Panc1 (cell line): ENCODE measurements around the gene CEP104. TPM values are rescaled to one million over a fixed set of nuclear protein-coding genes. Genes with fewer than 3 reads are reported as not detected.

ENCODE experiments used
- ATAC-seq: fragments of 200-7000 bp; cut with Tn5 transposase; 2 replicates; pipeline ENCODE4 v1.9.1; 2020; ENCODE audit warnings: mild to moderate bottlenecking, moderate library complexity
- BruUV-seq: library from RNA; stranded (reverse); fragments of 400-500 nt; replicated peaks from 2 replicates; lab custom pipeline; 2021; lab: Mats Ljungman, UMichigan
- CTCF ChIA-PET: fragments of 300-600 bp; sonication (Branson Sonifier 250); formaldehyde crosslinking; loops from one replicate; lab custom pipeline; 2022; ENCODE audit warnings: antibody characterized with exemption; lab: Charles Lee
- POLR2A ChIA-PET: fragments of 300-600 bp; sonication (Branson Sonifier 250); formaldehyde crosslinking; loops from one replicate; lab custom pipeline; 2022; ENCODE audit warnings: antibody characterized with exemption; lab: Charles Lee
- DNase-seq: peaks from one replicate; pipeline ENCODE4 v3.0.0-alpha.2; 2010; ENCODE audit warnings: low read depth, low spot score
- H3K27ac ChIP-seq: 2 replicates; pipeline ENCODE4 v1.5.1; 2011; ENCODE audit warnings: mild to moderate bottlenecking, low read length, inconsistent platforms
- H3K27me3 ChIP-seq: fragments of 200-500 bp; sonication (Bioruptor generic); 2 replicates; pipeline ENCODE4 v1.6.0; 2014; ENCODE audit warnings: low read length, inconsistent platforms; ENCODE audit not compliant: control insufficient read depth, insufficient read depth
- H3K36me3 ChIP-seq: fragments of 200-500 bp; sonication (Bioruptor generic); 2 replicates; pipeline ENCODE4 v1.5.1; 2014; ENCODE audit warnings: inconsistent platforms, mild to moderate bottlenecking, low read length, moderate library complexity; ENCODE audit not compliant: control insufficient read depth, insufficient read depth
- H3K4me1 ChIP-seq: 2 replicates; pipeline ENCODE4 v1.5.1; 2011; ENCODE audit warnings: inconsistent platforms, mild to moderate bottlenecking, low read length, moderate library complexity; ENCODE audit not compliant: control insufficient read depth, insufficient read depth
- H3K4me3 ChIP-seq, 2 experiments: 2 replicates each; pipeline ENCODE4 v1.5.1; 2011 to 2012; ENCODE audit warnings: low read depth in 2 of 2, low read length in 2 of 2, mild to moderate bottlenecking in 2 of 2, inconsistent platforms in 1 of 2, moderate library complexity in 1 of 2
- H3K9me3 ChIP-seq: fragments of 200-500 bp; sonication (Bioruptor generic); 2 replicates; pipeline ENCODE4 v1.5.1; 2014; ENCODE audit warnings: low read depth, mild to moderate bottlenecking, inconsistent platforms, low read length, moderate library complexity; ENCODE audit not compliant: control insufficient read depth, insufficient read depth
- POLR2AphosphoS5 ChIP-seq: IDR thresholded peaks from 2 replicates; pipeline ENCODE4 v1.6.1; 2012; ENCODE audit warnings: mild to moderate bottlenecking, low read depth, low read length, moderate library complexity
- SIN3A ChIP-seq: IDR thresholded peaks from 2 replicates; pipeline ENCODE4 v1.6.1; 2012; ENCODE audit warnings: low read depth, mild to moderate bottlenecking, low read length, moderate library complexity, borderline replicate concordance; ENCODE audit not compliant: insufficient read depth
- TCF7L2 ChIP-seq: IDR thresholded peaks from 2 replicates; pipeline ENCODE4 v1.6.1; 2011; ENCODE audit warnings: mild to moderate bottlenecking, low read depth, low read length, inconsistent platforms
- in situ Hi-C: cut with HindIII; loops from 2 replicates; pipeline ENCODE4 v1.10.0; 2016; ENCODE audit warnings: low sequenced_read_pairs, low pct_unique_long_range_greater_than_20kb
- intact Hi-C: fragments of 100-400 bp; cut with micrococcal nuclease; formaldehyde crosslinking; loops from one replicate; pipeline ENCODE4 v1.10.0; 2022; ENCODE audit not compliant: unreplicated experiment
- total RNA-seq: library from RNA; stranded (reverse); gene quantifications from one replicate; pipeline ENCODE4 v1.2.1, GENCODE V29; 2021; ENCODE audit not compliant: unreplicated experiment
- TF ChIP-seq, protein P1 (sequence below): fragments of 450-650 bp; IDR thresholded peaks from 2 replicates; pipeline ENCODE4 v1.5.1; 2017; ENCODE audit warnings: mild to moderate bottlenecking
- TF ChIP-seq, protein P2 (sequence below), 2 experiments: IDR thresholded peaks; 2 replicates each; pipeline ENCODE4 v1.6.1; 2011 to 2012; ENCODE audit warnings: low read depth in 2 of 2, control low read depth in 1 of 2, low read length in 1 of 2, mild to moderate bottlenecking in 1 of 2, moderate library complexity in 1 of 2; ENCODE audit not compliant: insufficient read depth in 1 of 2

CEP104 gene
- total RNA-seq, 1 experiment from 2014 or later, result 52.0 TPM

DNA sequence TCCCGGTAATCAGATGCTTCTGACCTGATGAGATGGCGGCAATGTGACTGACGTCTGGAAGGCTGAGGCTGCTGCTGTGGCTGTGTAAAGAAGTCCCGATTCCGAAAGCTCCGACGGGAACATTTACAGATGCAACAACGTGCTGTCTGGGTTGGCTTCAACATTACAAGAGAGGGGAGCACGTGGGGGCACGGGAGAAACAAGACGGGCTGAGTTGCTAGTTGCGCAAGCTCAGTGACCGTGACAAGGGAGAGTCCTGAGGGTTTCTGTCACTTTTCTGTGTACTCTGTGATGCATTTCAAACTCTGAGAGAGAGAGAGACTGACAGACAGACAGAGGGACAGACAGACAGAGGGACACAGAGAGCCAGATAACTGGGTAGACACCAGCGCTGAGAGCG, 35.1 kb downstream of the CEP104 start:
- Histone ChIP-seq H3K4me3 (no peak overlapping the region), H3K4me1 (no peaks in the 10 kb centered on the region), H3K36me3 (no peaks in the 10 kb centered on the region), H3K9me3 (no peaks in the 10 kb centered on the region), H3K27ac (no peak overlapping the region), H3K27me3 (no peaks in the 10 kb centered on the region)
- DNase-seq, result no peak
- intact Hi-C loops, result no loop called here
- ChIA-PET CTCF (interaction anchor here (1.1 kb wide), 1 partner anchor 30 kb away, joined by 3 read pairs; no protein-coding TSS in a partner anchor), POLR2A (no interaction called here)
- in situ Hi-C loops, result no loop called here
- ATAC-seq, result no peak
- TF ChIP-seq, protein P1, sequence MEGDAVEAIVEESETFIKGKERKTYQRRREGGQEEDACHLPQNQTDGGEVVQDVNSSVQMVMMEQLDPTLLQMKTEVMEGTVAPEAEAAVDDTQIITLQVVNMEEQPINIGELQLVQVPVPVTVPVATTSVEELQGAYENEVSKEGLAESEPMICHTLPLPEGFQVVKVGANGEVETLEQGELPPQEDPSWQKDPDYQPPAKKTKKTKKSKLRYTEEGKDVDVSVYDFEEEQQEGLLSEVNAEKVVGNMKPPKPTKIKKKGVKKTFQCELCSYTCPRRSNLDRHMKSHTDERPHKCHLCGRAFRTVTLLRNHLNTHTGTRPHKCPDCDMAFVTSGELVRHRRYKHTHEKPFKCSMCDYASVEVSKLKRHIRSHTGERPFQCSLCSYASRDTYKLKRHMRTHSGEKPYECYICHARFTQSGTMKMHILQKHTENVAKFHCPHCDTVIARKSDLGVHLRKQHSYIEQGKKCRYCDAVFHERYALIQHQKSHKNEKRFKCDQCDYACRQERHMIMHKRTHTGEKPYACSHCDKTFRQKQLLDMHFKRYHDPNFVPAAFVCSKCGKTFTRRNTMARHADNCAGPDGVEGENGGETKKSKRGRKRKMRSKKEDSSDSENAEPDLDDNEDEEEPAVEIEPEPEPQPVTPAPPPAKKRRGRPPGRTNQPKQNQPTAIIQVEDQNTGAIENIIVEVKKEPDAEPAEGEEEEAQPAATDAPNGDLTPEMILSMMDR, result no peak
- no peak for TF ChIP-seq SIN3A
- TF ChIP-seq, protein P2, sequence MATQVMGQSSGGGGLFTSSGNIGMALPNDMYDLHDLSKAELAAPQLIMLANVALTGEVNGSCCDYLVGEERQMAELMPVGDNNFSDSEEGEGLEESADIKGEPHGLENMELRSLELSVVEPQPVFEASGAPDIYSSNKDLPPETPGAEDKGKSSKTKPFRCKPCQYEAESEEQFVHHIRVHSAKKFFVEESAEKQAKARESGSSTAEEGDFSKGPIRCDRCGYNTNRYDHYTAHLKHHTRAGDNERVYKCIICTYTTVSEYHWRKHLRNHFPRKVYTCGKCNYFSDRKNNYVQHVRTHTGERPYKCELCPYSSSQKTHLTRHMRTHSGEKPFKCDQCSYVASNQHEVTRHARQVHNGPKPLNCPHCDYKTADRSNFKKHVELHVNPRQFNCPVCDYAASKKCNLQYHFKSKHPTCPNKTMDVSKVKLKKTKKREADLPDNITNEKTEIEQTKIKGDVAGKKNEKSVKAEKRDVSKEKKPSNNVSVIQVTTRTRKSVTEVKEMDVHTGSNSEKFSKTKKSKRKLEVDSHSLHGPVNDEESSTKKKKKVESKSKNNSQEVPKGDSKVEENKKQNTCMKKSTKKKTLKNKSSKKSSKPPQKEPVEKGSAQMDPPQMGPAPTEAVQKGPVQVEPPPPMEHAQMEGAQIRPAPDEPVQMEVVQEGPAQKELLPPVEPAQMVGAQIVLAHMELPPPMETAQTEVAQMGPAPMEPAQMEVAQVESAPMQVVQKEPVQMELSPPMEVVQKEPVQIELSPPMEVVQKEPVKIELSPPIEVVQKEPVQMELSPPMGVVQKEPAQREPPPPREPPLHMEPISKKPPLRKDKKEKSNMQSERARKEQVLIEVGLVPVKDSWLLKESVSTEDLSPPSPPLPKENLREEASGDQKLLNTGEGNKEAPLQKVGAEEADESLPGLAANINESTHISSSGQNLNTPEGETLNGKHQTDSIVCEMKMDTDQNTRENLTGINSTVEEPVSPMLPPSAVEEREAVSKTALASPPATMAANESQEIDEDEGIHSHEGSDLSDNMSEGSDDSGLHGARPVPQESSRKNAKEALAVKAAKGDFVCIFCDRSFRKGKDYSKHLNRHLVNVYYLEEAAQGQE (IDR thresholded peaks at IDR 0.05; ENCODE audit: insufficient read depth in 1 of 2, low read depth in 2 of 2, low read length in 1 of 2), result no peak
- TF ChIP-seq POLR2AphosphoS5, result no peak
- no peak for TF ChIP-seq TCF7L2
- BruUV-seq, result no TSS peak

DNA sequence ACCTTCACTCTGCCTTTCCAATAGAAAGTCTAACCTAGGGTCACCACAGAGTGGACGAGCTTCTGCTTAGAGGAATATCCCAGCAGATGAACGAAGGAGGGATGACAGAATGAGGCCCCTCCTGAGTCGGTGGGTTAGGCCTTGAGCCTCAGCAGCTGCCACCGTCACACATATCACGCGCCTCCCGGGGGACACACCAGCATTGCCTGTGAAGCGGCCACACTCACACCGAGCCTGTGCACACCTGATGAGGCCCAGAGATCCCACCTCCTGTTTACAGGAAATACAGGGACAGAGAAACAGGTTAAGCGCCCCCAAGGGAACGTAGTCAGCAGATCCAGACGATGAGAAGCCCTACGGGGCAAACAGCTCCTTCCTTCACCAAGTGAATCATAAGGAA, 35.6 kb downstream of the CEP104 start:
- in situ Hi-C loops (no loop called here), intact Hi-C loops (no loop called here)
- CTCF ChIA-PET, result interaction anchor here (1.1 kb wide), 1 partner anchor 30 kb away, joined by 3 read pairs; no protein-coding TSS in a partner anchor
- POLR2A ChIA-PET, result no interaction called here
- ATAC-seq (no peak), DNase-seq (no peak)
- Histone ChIP-seq H3K4me1 (no peaks in the 10 kb centered on the region), H3K4me3 (no peak overlapping the region), H3K36me3 (no peaks in the 10 kb centered on the region), H3K27me3 (no peaks in the 10 kb centered on the region), H3K27ac (no peak overlapping the region), H3K9me3 (no peaks in the 10 kb centered on the region)
- TF ChIP-seq, protein P1, result no peak
- TF ChIP-seq, protein P2 (IDR thresholded peaks at IDR 0.05; ENCODE audit: insufficient read depth in 1 of 2, low read depth in 2 of 2, low read length in 1 of 2), result no peak
- TF ChIP-seq POLR2AphosphoS5 (no peak), TCF7L2 (no peak), SIN3A (no peak)
- no TSS peak for BruUV-seq
